GM18499 (cell line): Measurements from ENCODE around the gene RTP4.

Experiments
- ATAC-seq: cut with Tn5 transposase; IDR thresholded peaks from one replicate; pipeline ENCODE4 v1.9.1; 2021; ENCODE audit warnings: moderate number of reproducible peaks; ENCODE audit not compliant: insufficient read depth, unreplicated experiment

RTP4 gene, protein sequence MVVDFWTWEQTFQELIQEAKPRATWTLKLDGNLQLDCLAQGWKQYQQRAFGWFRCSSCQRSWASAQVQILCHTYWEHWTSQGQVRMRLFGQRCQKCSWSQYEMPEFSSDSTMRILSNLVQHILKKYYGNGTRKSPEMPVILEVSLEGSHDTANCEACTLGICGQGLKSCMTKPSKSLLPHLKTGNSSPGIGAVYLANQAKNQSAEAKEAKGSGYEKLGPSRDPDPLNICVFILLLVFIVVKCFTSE

GRCh38 chr3:187368251-187369088 is at the start of gene RTP4:
TSS of gene RTP4 (plus strand) at chr3:187368385. CDS start at chr3:187368442, 57 bp downstream.
- ATAC-seq: peak; percentile 91

DNA sequence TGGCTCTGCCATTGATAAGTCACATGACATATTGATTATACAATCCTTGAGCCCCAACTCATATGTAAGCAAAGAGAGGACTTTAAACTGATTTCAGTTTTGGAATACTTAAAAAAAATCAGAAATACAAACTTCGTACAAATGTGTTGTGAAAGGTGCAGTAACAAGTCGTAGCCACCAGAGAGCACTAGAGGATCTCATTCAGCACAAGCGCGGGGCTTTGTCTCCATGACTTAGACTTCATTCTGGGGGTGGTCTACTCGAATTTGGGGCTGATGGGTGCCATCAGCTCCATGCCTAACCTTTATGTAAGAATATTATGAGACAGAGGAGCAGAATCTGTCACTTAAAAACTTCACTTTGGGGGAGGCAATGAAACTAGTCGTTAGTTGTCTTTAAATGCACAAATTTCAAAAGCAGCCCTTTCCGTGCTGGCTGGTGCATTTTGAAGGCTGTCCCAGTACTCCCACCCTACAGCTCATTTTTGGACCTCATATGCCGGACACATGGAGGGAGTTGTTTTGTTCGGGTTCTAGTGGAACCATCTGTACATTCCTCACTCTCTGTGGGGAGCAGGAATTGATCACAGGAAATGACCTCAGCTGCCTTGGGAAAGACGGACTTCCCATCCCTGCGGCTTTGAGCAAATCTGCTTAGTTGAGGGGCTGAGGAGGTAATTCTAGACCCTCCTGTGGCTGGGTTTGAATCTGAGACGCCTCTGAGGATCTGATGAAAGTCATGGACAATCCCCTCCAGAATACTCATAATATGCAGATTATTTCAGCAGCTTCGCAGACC is 49.2 kb upstream of the RTP4 start:
- no peak for ATAC-seq

GRCh38 chr3:187319699-187320302 is 48.4 kb upstream of the RTP4 start:
- peak; percentile 62 for ATAC-seq

DNA sequence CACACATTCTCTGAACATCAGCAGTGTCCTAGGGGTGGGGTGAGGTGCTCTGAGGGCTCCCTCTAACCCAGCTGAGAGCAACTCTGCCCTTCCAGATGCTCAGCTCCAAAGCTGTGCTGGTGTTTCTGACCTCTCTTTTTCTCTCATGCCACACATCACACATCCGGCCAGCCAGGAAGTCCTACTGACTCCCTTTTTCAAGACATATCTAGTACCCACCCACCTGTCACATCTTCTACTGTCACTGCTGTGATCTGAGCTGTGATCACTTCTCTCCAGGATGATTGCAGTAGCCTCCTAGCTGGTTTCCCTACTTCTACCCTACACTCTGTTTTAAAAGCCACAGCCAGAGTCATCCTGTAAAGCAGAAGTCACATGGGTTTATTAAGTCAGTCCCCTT is 46.4 kb upstream of the RTP4 start:
- no peak for ATAC-seq

- no peak for ATAC-seq
Measured at GRCh38 chr3:187322291-187322690, 45.9 kb upstream of the RTP4 start.

- no peak for ATAC-seq
Measured at GRCh38 chr3:187323091-187323490, 45.1 kb upstream of the RTP4 start.

- ATAC-seq: no peak
Measured at GRCh38 chr3:187325632-187326031, 42.6 kb upstream of the RTP4 start.

GRCh38 chr3:187327845-187328244 is 40.3 kb upstream of the RTP4 start:
- no peak for ATAC-seq

GRCh38 chr3:187328691-187329090 is 39.5 kb upstream of the RTP4 start:
- ATAC-seq: no peak

GRCh38 chr3:187334904-187335303 is 33.3 kb upstream of the RTP4 start:
- ATAC-seq: no peak

DNA sequence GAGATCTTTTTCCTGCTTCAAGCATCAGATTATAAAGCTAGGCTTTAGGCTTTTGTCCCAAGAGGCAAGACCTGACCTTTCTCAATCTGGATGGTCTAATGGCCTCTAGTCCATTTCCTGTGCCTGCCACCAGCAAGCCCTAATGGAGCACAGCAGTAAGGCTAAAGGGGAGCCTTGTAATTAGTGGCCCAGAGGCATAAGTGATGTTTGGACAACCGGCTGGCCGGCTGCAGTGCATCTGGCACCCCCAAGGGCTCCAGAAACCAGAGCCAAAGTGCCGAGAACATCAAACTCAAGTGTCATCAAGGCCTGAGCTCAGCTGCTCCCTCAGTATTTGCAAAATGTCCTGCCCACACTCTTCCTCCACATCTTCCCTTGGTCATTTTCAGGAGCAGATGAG is 31.9 kb upstream of the RTP4 start:
- ATAC-seq: no peak

DNA sequence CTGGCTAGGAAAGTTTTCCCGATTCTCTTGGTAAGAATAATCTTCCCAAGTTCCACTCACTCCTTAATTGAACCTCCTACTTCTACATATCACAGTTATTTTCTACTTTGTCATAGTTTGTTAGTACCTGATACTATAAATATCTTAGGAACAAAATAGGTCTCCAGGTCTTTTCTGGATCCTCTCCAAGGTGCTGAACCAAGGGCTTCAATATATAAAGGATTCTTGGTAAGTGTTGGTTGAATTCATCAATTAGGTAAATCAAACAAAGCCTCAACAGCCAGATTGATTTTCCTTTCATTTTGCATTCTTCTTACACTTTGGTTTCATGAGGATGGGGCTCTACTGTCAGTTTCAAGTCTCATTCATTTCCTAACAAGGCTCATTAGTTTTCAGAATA is 27.6 kb upstream of the RTP4 start:
- no peak for ATAC-seq

DNA sequence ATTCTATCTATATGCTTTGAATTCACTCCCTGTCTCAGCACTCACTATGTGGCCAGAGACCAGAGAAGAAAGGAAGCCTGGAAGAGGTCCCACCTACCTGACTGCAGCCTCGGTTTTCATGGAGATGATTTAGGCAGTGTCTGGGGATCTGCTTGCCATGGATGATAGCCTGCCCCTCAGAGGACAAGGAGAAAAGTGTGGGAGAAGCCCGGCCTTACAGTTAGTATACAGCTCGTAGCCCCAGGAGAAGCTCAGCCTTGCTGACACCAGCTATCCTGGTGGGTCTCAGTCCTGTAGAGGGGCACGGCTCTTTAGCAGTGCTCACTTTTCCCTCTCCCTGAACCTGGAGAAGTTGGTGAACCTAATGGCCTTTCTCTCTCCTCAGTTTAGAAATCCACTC is 25.9 kb upstream of the RTP4 start:
- ATAC-seq: no peak

- no peak for ATAC-seq
Measured at GRCh38 chr3:187343670-187344069, 24.5 kb upstream of the RTP4 start.

- ATAC-seq: no peak
Measured at GRCh38 chr3:187352581-187353575, 15.3 kb upstream of the RTP4 start.

DNA sequence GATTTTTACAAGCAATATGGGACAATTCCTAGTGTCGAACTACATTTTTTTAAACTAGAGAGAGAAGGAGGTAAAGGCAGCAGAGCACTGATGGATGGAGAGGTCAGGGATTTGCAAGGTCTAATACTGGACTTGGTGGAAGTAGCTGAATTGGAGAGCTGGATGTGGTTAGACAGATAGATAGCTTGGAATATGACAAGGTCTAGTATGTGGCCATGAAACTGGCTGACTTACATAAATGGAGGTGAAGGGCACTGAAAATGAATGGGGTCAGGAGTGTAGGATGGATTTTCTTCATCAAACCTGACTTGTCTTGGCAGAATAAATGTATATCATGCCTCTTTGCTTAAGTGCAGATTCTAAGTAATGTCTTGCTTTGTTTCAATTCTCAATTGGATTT is 10.1 kb upstream of the RTP4 start:
- ATAC-seq: no peak

DNA sequence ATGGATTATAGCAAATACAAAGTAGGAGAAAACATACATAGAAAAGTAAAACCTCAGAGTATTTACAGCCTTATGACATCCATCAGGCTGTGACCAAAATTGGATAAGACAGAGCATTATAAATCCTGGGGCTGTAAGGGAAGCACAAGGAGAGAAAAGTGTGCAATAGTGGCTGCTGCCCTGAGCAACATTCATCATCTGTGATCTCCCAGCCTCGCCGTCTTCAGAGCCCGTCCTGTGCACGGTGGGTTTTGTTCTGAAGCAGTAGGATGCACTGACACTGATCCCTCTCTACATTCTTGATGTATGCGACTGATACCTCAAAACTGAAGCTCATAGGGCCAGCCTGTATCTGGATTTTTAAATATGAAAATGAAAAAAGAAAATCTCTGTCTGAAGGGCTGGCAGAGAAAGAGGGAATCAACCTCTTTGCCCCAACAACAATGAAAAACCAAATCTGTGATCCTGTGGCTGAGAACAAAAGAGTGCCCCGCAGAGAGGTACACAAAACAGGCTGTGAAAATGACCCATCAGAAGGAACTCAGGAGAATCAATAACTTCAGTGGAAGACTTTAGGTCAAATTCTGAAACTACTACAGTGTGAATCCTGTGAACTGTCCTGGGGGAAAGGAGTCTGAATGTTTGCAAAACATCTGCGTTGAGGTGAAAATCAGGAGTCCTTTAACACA is 8.2 kb upstream of the RTP4 start:
- no peak for ATAC-seq

GRCh38 chr3:187360596-187360995 is 7.6 kb upstream of the RTP4 start:
- ATAC-seq: no peak

DNA sequence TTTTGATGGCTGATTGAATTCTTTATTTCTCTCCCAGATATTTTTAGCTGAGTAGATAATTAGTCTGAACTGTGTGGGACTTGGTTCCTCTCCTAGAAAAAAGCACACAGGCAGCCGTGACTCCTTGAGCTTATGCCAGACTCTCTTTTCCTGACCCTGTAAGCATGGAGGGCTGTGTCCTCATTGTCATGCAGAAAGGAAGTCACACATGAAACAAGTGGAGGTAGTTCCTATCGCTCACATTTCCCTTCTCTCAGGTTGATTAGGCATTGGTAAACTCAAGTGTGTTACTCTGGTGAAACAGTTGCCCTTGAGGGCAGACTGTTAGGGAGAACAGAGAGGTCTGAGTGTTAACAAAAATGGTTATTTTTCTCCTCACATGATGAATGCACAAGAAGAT is 6.3 kb upstream of the RTP4 start:
- ATAC-seq: no peak
